ENCODE data around the gene PPP1R27. TPM values are rescaled to one million over a fixed set of nuclear protein-coding genes. Genes with fewer than 3 reads are reported as not detected.
A peak's percentile ranks its signal among the peaks of the same experiment; 100 is the strongest.

Gene PPP1R27
- total and polyA plus RNA-seq, 9 of the 15 experiments (the other 6 are each of a cell fraction or from before 2014, with no cell fraction given), result 0.29 to 6.9 (median 1.5) TPM; not detected in 2

DNA sequence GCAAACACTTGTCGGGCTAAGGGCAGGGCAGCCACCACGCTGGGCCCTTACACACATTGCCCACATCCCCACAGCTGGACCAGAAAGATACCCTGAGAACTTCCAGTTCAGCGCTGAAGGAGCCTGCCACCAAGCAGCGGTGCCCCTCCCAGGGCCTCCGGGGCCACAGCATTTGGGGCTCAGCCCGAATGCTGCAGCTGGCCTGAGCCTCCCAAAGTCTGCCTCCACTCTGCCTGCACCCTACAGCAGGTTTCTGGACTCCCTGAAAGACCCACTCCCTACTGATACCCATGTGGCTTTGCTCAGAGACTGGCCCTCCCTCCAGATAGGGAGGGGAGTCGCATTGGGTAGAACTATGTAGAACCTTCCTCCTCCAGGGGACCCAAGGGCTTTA lies 3.3 kb downstream of the PPP1R27 start (continued):
- TF ChIP-seq, protein P1, sequence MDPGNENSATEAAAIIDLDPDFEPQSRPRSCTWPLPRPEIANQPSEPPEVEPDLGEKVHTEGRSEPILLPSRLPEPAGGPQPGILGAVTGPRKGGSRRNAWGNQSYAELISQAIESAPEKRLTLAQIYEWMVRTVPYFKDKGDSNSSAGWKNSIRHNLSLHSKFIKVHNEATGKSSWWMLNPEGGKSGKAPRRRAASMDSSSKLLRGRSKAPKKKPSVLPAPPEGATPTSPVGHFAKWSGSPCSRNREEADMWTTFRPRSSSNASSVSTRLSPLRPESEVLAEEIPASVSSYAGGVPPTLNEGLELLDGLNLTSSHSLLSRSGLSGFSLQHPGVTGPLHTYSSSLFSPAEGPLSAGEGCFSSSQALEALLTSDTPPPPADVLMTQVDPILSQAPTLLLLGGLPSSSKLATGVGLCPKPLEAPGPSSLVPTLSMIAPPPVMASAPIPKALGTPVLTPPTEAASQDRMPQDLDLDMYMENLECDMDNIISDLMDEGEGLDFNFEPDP (CRISPR knock-in tag; IDR thresholded peaks at IDR 0.05), result no peak
- TF ChIP-seq BMI1 (IDR thresholded peaks at IDR 0.05; ENCODE audit: low read length), result no peak
- no peak for TF ChIP-seq SMARCE1 (IDR thresholded peaks at IDR 0.05)
- TF ChIP-seq, protein P2, sequence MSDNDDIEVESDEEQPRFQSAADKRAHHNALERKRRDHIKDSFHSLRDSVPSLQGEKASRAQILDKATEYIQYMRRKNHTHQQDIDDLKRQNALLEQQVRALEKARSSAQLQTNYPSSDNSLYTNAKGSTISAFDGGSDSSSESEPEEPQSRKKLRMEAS (CRISPR knock-in tag; IDR thresholded peaks at IDR 0.05), result no peak
- TF ChIP-seq CBFB (CRISPR knock-in tag; IDR thresholded peaks at IDR 0.05), result no peak
- TF ChIP-seq EP300 (IDR thresholded peaks at IDR 0.05; ENCODE audit: low read length), result no peak
- TF ChIP-seq KLF10 (CRISPR knock-in tag; IDR thresholded peaks at IDR 0.05), result no peak
- no peak for TF ChIP-seq NR2C1 (IDR thresholded peaks at IDR 0.05)
- TF ChIP-seq NR2C1 (tag; IDR thresholded peaks at IDR 0.05), result 0 out of 2 replicates have a peak, but pooled peaks have one; percentile 20
- no peak for TF ChIP-seq HBP1 (CRISPR knock-in tag; IDR thresholded peaks at IDR 0.05)
- 0 out of 2 replicates have a peak, but pooled peaks have one; percentile 10 for TF ChIP-seq ZNF175 (CRISPR knock-in tag; IDR thresholded peaks at IDR 0.05; ENCODE audit: low read depth)
- TF ChIP-seq, protein P3, sequence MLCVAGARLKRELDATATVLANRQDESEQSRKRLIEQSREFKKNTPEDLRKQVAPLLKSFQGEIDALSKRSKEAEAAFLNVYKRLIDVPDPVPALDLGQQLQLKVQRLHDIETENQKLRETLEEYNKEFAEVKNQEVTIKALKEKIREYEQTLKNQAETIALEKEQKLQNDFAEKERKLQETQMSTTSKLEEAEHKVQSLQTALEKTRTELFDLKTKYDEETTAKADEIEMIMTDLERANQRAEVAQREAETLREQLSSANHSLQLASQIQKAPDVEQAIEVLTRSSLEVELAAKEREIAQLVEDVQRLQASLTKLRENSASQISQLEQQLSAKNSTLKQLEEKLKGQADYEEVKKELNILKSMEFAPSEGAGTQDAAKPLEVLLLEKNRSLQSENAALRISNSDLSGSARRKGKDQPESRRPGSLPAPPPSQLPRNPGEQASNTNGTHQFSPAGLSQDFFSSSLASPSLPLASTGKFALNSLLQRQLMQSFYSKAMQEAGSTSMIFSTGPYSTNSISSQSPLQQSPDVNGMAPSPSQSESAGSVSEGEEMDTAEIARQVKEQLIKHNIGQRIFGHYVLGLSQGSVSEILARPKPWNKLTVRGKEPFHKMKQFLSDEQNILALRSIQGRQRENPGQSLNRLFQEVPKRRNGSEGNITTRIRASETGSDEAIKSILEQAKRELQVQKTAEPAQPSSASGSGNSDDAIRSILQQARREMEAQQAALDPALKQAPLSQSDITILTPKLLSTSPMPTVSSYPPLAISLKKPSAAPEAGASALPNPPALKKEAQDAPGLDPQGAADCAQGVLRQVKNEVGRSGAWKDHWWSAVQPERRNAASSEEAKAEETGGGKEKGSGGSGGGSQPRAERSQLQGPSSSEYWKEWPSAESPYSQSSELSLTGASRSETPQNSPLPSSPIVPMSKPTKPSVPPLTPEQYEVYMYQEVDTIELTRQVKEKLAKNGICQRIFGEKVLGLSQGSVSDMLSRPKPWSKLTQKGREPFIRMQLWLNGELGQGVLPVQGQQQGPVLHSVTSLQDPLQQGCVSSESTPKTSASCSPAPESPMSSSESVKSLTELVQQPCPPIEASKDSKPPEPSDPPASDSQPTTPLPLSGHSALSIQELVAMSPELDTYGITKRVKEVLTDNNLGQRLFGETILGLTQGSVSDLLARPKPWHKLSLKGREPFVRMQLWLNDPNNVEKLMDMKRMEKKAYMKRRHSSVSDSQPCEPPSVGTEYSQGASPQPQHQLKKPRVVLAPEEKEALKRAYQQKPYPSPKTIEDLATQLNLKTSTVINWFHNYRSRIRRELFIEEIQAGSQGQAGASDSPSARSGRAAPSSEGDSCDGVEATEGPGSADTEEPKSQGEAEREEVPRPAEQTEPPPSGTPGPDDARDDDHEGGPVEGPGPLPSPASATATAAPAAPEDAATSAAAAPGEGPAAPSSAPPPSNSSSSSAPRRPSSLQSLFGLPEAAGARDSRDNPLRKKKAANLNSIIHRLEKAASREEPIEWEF (CRISPR knock-in tag; IDR thresholded peaks at IDR 0.05), result no peak
- no peak for TF ChIP-seq MAZ (CRISPR knock-in tag; conservative IDR thresholded peaks at IDR 0.05 in 1 of 2, IDR thresholded peaks at IDR 0.05 in 1 of 2)
- TF ChIP-seq, protein P4, sequence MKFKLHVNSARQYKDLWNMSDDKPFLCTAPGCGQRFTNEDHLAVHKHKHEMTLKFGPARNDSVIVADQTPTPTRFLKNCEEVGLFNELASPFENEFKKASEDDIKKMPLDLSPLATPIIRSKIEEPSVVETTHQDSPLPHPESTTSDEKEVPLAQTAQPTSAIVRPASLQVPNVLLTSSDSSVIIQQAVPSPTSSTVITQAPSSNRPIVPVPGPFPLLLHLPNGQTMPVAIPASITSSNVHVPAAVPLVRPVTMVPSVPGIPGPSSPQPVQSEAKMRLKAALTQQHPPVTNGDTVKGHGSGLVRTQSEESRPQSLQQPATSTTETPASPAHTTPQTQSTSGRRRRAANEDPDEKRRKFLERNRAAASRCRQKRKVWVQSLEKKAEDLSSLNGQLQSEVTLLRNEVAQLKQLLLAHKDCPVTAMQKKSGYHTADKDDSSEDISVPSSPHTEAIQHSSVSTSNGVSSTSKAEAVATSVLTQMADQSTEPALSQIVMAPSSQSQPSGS (CRISPR knock-in tag; IDR thresholded peaks at IDR 0.05), result no peak
- TF ChIP-seq FOXM1 (IDR thresholded peaks at IDR 0.05; ENCODE audit: low read depth), result no peak
- TF ChIP-seq FOXM1 (CRISPR knock-in tag; IDR thresholded peaks at IDR 0.05; ENCODE audit: low read depth), result no peak
- no peak for TF ChIP-seq TRIM24 (IDR thresholded peaks at IDR 0.05)
- TF ChIP-seq XRCC4 (IDR thresholded peaks at IDR 0.05; ENCODE audit: extremely low read depth, insufficient read depth, insufficient read length), result no peak
- no peak for TF ChIP-seq ZNF644 (tag; IDR thresholded peaks at IDR 0.05; ENCODE audit: low read depth)
- no peak for TF ChIP-seq RBM34 (IDR thresholded peaks at IDR 0.05; ENCODE audit: borderline replicate concordance, insufficient read depth, low read length)
- TF ChIP-seq NFYB (IDR thresholded peaks at IDR 0.05; ENCODE audit: extremely low read depth, insufficient read length), result no peak
